Heart left ventricle (tissue), 13 donors: Measurements from ENCODE around the gene RHOT2.

Experiments used
- CTCF ChIP-seq, 12 donors: fragments of 200-600 bp; sonication (generic) in 4 of 12; IDR thresholded peaks; one replicate each; pipeline versions ENCODE4 v1.5.0 to v1.8.0; 2018 to 2022; ENCODE audit warnings: antibody characterized with exemption in 12 of 12, mild to moderate bottlenecking in 5 of 12
- POLR2A ChIP-seq, 2 donors: fragments of 450-650 bp; IDR thresholded peaks; one replicate each; pipeline ENCODE4 v1.6.1; 2017; ENCODE audit warnings: antibody characterized with exemption in 2 of 2, mild to moderate bottlenecking in 2 of 2, moderate library complexity in 2 of 2
- donor health status: ischemic (EF 13 %, LVEDD 7.1; RV severe dilation, severe dysfunction).
- donor health status: DM: no; HTN: yes; CAD: no.
- donor health status: DM: no; HTN: no; CAD: no.
- donor health status: ischemic (EF 25% LVEDD 6.9; RV normal size, moderate dysfunction).
- donor health status: ischemic (EF 25% LVEDD 5.7; RV mildly dilated, moderate dysfunction).
- donor health status: ischemic (EF 35%, LVEDD 5.7; RV mildly dilated, moderate dysfunction).
- donor health status: nonischemic (EF 11% LVEDD 7.7; RV severe dilation, severe dysfunction).
- donor health status: DM: yes; HTN: yes; CAD: no.
- donor health status: PGD.
- donor health status: ischemic (EF 29% LVEDD 5.4; RV normal size, mild dysfunction).
- donor health status: nonischemic (EF 23%, LVEDD 6.1; RV moderate dilation, normal function).

- TF ChIP-seq CTCF (IDR thresholded peaks at IDR 0.05): no peak
- TF ChIP-seq POLR2A (IDR thresholded peaks at IDR 0.05): no peak
Measured at GRCh38 chr16:666572-666971, 1.4 kb upstream of the RHOT2 start.
